OCI-M2 (cell line): ENCODE results near the gene MUC12.
"Not testable (repeated sequence)": the region's sequence is repeated elsewhere in the genome, so short reads cannot be mapped to it uniquely, and the experiment has no call there.

Experiments used
- DNase-seq: peaks from one replicate; lab custom pipeline; 2025; ENCODE audit not compliant: unreplicated experiment; lab: John Stamatoyannopoulos, UW

The MUC12 gene, protein sequence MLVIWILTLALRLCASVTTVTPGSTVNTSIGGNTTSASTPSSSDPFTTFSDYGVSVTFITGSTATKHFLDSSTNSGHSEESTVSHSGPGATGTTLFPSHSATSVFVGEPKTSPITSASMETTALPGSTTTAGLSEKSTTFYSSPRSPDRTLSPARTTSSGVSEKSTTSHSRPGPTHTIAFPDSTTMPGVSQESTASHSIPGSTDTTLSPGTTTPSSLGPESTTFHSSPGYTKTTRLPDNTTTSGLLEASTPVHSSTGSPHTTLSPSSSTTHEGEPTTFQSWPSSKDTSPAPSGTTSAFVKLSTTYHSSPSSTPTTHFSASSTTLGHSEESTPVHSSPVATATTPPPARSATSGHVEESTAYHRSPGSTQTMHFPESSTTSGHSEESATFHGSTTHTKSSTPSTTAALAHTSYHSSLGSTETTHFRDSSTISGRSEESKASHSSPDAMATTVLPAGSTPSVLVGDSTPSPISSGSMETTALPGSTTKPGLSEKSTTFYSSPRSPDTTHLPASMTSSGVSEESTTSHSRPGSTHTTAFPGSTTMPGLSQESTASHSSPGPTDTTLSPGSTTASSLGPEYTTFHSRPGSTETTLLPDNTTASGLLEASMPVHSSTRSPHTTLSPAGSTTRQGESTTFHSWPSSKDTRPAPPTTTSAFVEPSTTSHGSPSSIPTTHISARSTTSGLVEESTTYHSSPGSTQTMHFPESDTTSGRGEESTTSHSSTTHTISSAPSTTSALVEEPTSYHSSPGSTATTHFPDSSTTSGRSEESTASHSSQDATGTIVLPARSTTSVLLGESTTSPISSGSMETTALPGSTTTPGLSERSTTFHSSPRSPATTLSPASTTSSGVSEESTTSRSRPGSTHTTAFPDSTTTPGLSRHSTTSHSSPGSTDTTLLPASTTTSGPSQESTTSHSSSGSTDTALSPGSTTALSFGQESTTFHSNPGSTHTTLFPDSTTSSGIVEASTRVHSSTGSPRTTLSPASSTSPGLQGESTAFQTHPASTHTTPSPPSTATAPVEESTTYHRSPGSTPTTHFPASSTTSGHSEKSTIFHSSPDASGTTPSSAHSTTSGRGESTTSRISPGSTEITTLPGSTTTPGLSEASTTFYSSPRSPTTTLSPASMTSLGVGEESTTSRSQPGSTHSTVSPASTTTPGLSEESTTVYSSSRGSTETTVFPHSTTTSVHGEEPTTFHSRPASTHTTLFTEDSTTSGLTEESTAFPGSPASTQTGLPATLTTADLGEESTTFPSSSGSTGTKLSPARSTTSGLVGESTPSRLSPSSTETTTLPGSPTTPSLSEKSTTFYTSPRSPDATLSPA (N-terminal part only)

GRCh38 chr7:100969066-100969615 lies at the start of gene MUC12:
Gene MUC12, plus strand, starts transcription at chr7:100969565. Its CDS starts 58 bp downstream, at chr7:100969623.
- DNase-seq: no peak

- not testable (repeated sequence) for DNase-seq
Measured at GRCh38 chr7:100919779-100920437, 49.5 kb upstream of the MUC12 start.

- no peak for DNase-seq
Measured at GRCh38 chr7:100921039-100921438, 48.3 kb upstream of the MUC12 start.

GRCh38 chr7:100923616-100924015 lies 45.7 kb upstream of the MUC12 start:
- not testable (repeated sequence) for DNase-seq

DNA sequence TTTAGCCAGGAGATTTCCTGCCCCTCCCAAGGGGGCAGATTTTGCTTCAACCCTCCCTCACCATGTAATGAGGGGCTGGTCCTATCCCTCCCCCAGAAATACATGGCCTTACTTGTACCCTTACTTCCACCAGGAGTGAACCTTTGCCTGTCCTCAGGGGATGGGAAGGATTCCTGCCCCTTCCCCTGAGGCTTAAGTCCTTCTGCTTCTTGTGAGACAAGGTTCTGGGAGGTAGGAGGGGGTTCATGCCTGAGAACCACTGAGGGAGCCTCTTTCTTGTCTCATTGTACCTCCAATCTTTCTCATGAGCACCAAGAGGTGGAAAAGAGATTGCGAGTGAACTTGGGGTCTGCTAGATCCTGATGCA lies 39.6 kb upstream of the MUC12 start:
- DNase-seq: no peak

GRCh38 chr7:100933734-100934133 lies 35.6 kb upstream of the MUC12 start:
- DNase-seq: no peak

GRCh38 chr7:100935381-100935780 lies 34.0 kb upstream of the MUC12 start:
- DNase-seq: not testable (repeated sequence)

- not testable (repeated sequence) for DNase-seq
Measured at GRCh38 chr7:100936167-100936566, 33.2 kb upstream of the MUC12 start.

DNA sequence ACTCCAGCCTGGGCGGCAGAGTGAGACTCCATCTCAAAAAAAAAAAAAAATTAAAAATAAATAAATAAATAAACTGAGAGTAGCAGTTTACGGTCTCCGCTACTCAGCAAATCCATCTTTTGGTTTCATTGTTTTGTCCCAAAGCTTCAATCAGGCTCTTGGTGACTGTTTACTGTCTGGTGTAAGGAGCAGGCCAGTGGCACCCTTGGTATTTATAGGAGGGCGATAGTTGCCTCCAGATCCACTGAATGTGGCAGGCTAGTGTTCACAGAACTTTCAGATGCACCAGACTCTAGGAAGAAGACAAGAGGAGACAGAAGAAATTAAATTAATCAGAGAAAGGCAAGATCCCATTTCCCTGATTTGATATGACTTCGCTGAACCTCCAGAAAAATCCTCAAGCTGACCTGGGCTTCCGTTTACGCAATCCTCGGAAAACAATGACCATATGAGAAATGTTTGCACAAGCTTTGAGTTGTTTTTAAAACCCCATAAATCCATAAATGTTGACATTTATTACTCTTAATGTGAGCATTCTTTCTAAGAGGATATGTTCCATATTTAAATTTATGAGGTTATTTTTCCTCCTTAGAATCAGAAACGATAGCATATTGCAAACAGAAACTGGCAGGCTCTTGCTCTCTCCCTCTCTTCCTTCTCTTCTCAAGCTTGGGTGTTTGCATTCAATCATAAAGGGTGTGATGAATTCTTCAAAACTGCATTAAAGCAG lies 27.2 kb upstream of the MUC12 start:
- DNase-seq: no peak

DNA sequence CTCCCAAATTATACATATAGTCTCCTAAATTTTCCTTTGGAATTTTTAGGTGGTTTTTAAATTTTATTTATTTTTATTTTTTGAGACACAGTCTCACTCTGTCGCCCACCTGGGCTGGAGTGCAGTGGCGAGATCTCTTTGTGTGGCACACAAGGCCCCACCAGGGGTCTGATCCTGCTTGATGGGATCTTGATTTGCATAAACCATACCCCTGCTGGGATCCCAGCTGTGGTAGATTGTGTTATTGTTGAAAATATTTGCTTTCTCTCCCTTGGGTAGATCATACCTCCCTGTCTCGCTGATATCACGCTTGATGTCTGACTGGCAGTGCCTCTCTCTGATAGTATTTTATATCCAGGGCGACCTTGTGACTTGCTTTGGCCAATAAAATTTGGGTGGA lies 25.7 kb upstream of the MUC12 start:
- DNase-seq: no peak

- no peak for DNase-seq
Measured at GRCh38 chr7:100944138-100944537, 25.2 kb upstream of the MUC12 start.

GRCh38 chr7:100946111-100946510 lies 23.3 kb upstream of the MUC12 start:
- DNase-seq: no peak

DNA sequence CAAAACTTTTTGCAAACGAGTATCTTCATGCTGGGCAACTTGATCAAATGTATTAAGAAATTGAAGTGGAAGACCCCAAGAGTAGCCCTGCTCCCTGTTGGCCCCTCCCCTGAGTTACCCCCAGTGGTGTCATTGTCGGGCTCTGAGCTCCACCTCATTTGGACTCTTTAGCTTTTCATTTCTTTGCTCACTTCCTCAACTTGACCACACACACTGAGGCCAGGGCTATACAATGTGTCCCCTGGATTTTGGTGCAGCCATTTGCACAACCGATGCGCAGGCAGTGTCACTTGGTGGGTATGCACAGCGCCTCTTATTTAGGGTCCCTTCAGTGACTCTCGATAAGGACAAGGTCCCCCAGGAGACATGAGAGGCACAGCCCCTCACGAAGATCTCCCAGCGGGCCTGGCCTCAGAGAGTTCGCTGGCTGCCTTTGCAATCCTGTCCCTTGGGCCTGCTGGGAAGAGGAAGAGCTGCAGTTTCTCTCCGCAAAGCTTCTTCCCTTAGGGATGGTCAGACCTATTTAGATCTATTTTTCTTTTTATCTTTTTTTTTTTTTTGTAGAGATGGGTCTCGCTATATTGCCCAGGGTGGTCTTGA lies 22.5 kb upstream of the MUC12 start:
- no peak for DNase-seq

DNA sequence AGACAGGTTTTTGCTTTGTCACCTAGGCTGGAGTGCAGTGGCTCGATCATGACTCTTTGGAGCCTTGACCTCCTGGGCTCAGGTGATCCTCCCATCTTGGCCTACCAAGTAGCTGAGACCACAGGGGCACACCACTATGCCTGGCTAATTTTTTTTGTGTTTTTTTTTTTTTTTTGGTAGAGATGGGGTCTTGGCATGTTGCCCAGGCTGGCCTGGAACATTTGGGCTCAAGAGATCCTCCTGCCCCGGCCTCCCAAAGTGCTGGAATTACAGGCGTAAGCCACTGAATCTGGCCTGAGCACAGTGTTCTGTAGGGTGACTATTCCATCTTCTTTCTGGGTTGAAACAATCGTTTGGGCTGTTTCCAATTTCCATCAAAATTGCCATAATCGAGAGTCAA lies 21.6 kb upstream of the MUC12 start:
- DNase-seq: no peak

GRCh38 chr7:100949227-100949932 lies 20.0 kb upstream of the MUC12 start, which contains the start of gene MUC3A:
Gene MUC3A, plus strand, starts transcription at chr7:100949534. Its CDS starts 91 bp downstream, at chr7:100949625.
- no peak for DNase-seq

DNA sequence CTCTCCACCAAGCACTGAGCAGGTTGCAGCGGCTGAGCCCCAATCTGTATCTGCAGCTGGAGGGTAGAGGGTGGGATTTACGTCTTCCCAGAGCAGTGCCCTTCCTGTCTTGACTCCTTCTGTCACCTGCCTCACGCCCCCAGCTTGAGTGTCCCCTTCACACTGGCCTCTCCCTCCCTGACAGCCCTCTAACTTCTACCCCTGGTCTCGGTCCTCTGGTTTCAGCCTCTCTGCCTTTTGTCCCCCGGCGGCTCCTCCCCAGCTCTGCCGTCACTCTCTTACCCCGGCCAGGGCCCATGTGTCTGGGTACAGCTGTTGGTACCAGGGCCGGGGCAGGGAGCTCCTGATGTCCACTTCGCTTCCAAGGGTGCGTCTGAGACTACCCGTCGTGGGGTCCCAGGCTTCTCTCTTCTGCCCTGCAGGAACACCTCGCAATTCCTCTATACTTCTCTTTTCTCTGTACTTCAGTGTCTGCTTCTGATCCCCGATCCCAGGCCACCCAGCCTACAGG lies 19.4 kb upstream of the MUC12 start:
- DNase-seq: no peak

- DNase-seq: no peak
Measured at GRCh38 chr7:100951172-100951571, 18.2 kb upstream of the MUC12 start.

DNA sequence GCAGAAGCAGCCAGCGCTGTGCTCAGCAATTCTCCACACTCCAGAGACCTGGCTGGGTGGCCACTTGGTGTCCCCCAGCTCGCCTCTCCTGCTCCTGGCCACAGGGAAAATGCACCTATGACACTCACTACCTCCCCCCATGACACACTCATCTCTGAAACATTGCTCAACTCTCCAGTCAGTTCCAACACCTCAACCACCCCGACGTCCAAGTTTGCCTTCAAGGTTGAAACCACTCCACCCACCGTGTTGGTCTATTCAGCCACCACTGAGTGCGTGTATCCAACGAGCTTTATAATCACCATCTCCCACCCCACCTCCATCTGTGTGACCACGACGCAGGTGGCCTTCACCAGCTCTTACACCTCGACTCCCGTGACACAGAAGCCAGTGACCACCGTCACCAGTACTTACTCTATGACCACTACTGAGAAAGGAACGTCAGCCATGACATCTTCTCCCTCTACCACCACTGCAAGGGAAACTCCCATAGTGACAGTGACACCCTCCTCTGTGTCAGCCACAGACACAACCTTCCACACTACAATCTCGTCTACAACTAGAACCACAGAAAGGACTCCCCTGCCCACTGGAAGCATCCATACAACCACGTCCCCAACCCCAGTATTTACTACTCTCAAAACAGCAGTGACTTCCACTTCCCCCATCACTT lies 17.3 kb upstream of the MUC12 start:
- DNase-seq: no peak
